ENCODE data around the gene NRG3. TPM values are rescaled to one million over a fixed set of nuclear protein-coding genes. Genes with fewer than 3 reads are reported as not detected.

Gene NRG3
- total and polyA plus RNA-seq, 2 of the 8 experiments (the other 6 are each of a cell fraction or from before 2014, with no cell fraction given) = 4.2 to 5.0 TPM

- H3K36me3 ChIP-seq (ENCODE audit: control insufficient read depth in 2 of 4, insufficient read depth in 4 of 4, low read length in 3 of 4) = no peaks in the 10 kb centered on the region
- no peaks in the 10 kb centered on the region for H3K4me1 ChIP-seq (replicated peaks in 1 of 4; ENCODE audit: control insufficient read depth in 3 of 4, insufficient read depth in 4 of 4, low read length in 3 of 4)
- no peak overlapping the region for H2AFZ ChIP-seq (ENCODE audit: low read length)
- H3K9ac ChIP-seq (replicated peaks in 1 of 4; ENCODE audit: extremely low read depth in 1 of 4, low read depth in 3 of 4, low read length in 3 of 4) = no peak overlapping the region
- H3K79me2 ChIP-seq (ENCODE audit: control insufficient read depth in 1 of 2, insufficient read depth in 2 of 2, low read length in 2 of 2) = no peaks in the 10 kb centered on the region
- no peak overlapping the region; the same call in 1 of the 2 replicates for H4K8ac ChIP-seq (ENCODE audit: extremely low read depth, insufficient read depth, low read length)
- no peak overlapping the region for H3K4me2 ChIP-seq (ENCODE audit: insufficient read depth in 1 of 2, low read depth in 2 of 2, low read length in 2 of 2)
- no peak overlapping the region for H4K5ac ChIP-seq (ENCODE audit: insufficient read length, low read depth, low read length)
- ChIA-PET POLR2A (ENCODE audit: partially characterized antibody) (no interaction called here), CTCF (ENCODE audit: partially characterized antibody) (interaction anchor here (1.2 kb wide), 1 partner anchor 45 kb away, joined by 3 read pairs; no protein-coding TSS in a partner anchor)
- H2BK15ac ChIP-seq (ENCODE audit: low read length) = no peak overlapping the region
- H2BK20ac ChIP-seq (ENCODE audit: low read length) = no peak overlapping the region
- H2BK5ac ChIP-seq (ENCODE audit: low read depth, low read length) = no peak overlapping the region
- no peaks in the 10 kb centered on the region for H3K9me3 ChIP-seq (ENCODE audit: insufficient read depth in 2 of 2, low read depth in 1 of 2, low read length in 1 of 2)
- H3K79me1 ChIP-seq (ENCODE audit: low read depth, low read length) = no peaks in the 10 kb centered on the region
- H4K20me1 ChIP-seq (replicated peaks in 1 of 2; ENCODE audit: control insufficient read depth in 1 of 2, insufficient read depth in 2 of 2, low read length in 2 of 2) = no peaks in the 10 kb centered on the region
- H3K14ac ChIP-seq (ENCODE audit: insufficient read length) = no peak overlapping the region
- H3K18ac ChIP-seq (ENCODE audit: extremely low read depth, low read length) = no peak overlapping the region
- H3K4ac ChIP-seq (replicated peaks; ENCODE audit: insufficient read length, low read depth, low read length) = no peak overlapping the region
- no peaks in the 10 kb centered on the region for H3K27me3 ChIP-seq (replicated peaks in 1 of 4; ENCODE audit: control insufficient read depth in 3 of 4, extremely low read depth in 1 of 4, insufficient read depth in 3 of 4, low read length in 3 of 4)
- no peak overlapping the region for H4K91ac ChIP-seq (replicated peaks; ENCODE audit: insufficient read length, low read length)
- H2AK5ac ChIP-seq (ENCODE audit: low read depth, low read length) = no peak overlapping the region
- no peak overlapping the region for H3K56ac ChIP-seq (replicated peaks; ENCODE audit: insufficient read length, low read depth, low read length)
- no peak overlapping the region for H2BK120ac ChIP-seq (replicated peaks; ENCODE audit: low read depth, low read length)
- H3K4me3 ChIP-seq (ENCODE audit: extremely low read depth in 1 of 4, insufficient read depth in 2 of 4, low read depth in 3 of 4, low read length in 4 of 4) = no peak overlapping the region
- FAIRE-seq (no peak), DNase-seq (ENCODE audit: low read depth in 1 of 2, low spot score in 2 of 2) (no peak)
- no peak overlapping the region for H2BK12ac ChIP-seq (ENCODE audit: low read depth, low read length)
- H3K23ac ChIP-seq (ENCODE audit: insufficient read length) = no peak overlapping the region
- no peak overlapping the region for H3K27ac ChIP-seq (ENCODE audit: low read depth, low read length)
- 100% methylated on average over 1 of the region's 1 CpG; no CpG with 5 or more reads in 1 of the 2 experiments for WGBS, 2 experiments (ENCODE audit: extremely low coverage in 1 of 2, insufficient coverage in 1 of 2, insufficient read length in 1 of 2, insufficient replicate concordance in 2 of 2, low coverage in 1 of 2, low lambda C conversion rate in 2 of 2, missing lambda C conversion rate in 1 of 2)
- no peaks in the 10 kb centered on the region for H3K23me2 ChIP-seq (ENCODE audit: low read depth, low read length)
- TF ChIP-seq RAD21 (IDR thresholded peaks at IDR 0.05 in 1 of 2, conservative IDR thresholded peaks at IDR 0.05 in 1 of 2; ENCODE audit: low read depth in 2 of 2, low read length in 2 of 2) (no peak), POLR2AphosphoS5 (IDR thresholded peaks at IDR 0.05; ENCODE audit: low read depth, low read length) (no peak), NANOG (IDR thresholded peaks at IDR 0.05; ENCODE audit: insufficient read depth, low read depth, low read length, poor library complexity, severe bottlenecking) (no peak), RXRA (IDR thresholded peaks at IDR 0.05; ENCODE audit: insufficient read depth, low read depth, low read length) (no peak), JUN (IDR thresholded peaks at IDR 0.05; ENCODE audit: low read depth, low read length) (no peak), SIX5 (IDR thresholded peaks at IDR 0.05; ENCODE audit: low read depth, low read length) (no peak), HDAC2 (IDR thresholded peaks at IDR 0.05; ENCODE audit: borderline replicate concordance in 1 of 2, low read depth in 2 of 2, low read length in 2 of 2) (no peak), POLR2A (IDR thresholded peaks at IDR 0.05; ENCODE audit: control extremely low read depth in 1 of 2, low read depth in 2 of 2, low read length in 2 of 2) (no peak), MAX (IDR thresholded peaks at IDR 0.05) (no peak), CTBP2 (IDR thresholded peaks at IDR 0.05; ENCODE audit: borderline replicate concordance, insufficient read depth, insufficient read length, low read length) (no peak), KDM1A (IDR thresholded peaks at IDR 0.05; ENCODE audit: borderline replicate concordance, low read length) (no peak), E2F6 (IDR thresholded peaks at IDR 0.05) (no peak), KDM4A (IDR thresholded peaks at IDR 0.05; ENCODE audit: low read depth, low read length, severe bottlenecking) (no peak)
These were observed 563.3 kb downstream of the NRG3 start for GRCh38 chr10:82438277-82438676.
